MM.1S (cell line): ENCODE measurements around the gene CORO1C.

Experiments used
- DNase-seq: peaks from one replicate; pipeline ENCODE4 v3.0.0-alpha.2; 2015
- H2AFZ ChIP-seq: fragments of 300-600 bp; sonication (generic); 2 replicates; pipeline ENCODE4 v1.6.0; 2016; ENCODE audit warnings: antibody characterized with exemption, low read length
- H3F3A ChIP-seq: fragments of 300-600 bp; sonication (generic); 2 replicates; pipeline ENCODE4 v1.6.1; 2016; ENCODE audit warnings: mild to moderate bottlenecking, antibody characterized with exemption, low read length, moderate library complexity, mixed read lengths; ENCODE audit not compliant: insufficient read depth
- H3K27ac ChIP-seq: fragments of 300-600 bp; sonication (generic); 2 replicates; pipeline ENCODE4 v1.5.1; 2016; ENCODE audit warnings: mild to moderate bottlenecking, low read length
- H3K27me3 ChIP-seq: fragments of 300-600 bp; sonication (generic); replicated peaks from 2 replicates; pipeline ENCODE4 v1.6.0; 2016; ENCODE audit warnings: low read length; ENCODE audit not compliant: insufficient read depth
- H3K36me3 ChIP-seq: fragments of 300-600 bp; sonication (generic); replicated peaks from 2 replicates; pipeline ENCODE4 v1.6.1; 2016; ENCODE audit warnings: mild to moderate bottlenecking, low read length, mixed read lengths; ENCODE audit not compliant: insufficient read depth
- H3K4me1 ChIP-seq: fragments of 300-600 bp; sonication (generic); 2 replicates; pipeline ENCODE4 v1.6.1; 2016; ENCODE audit warnings: low read length, mixed read lengths
- H3K4me2 ChIP-seq: fragments of 300-600 bp; sonication (generic); 2 replicates; pipeline ENCODE4 v1.6.0; 2016; ENCODE audit warnings: low read depth, low read length
- H3K4me3 ChIP-seq: fragments of 300-600 bp; sonication (generic); 2 replicates; pipeline ENCODE4 v1.5.1; 2016; ENCODE audit warnings: low read length, mixed read lengths
- H3K79me2 ChIP-seq: fragments of 300-600 bp; sonication (generic); 2 replicates; pipeline ENCODE4 v1.6.1; 2016; ENCODE audit warnings: mixed run types, low read length, mixed read lengths
- H3K9ac ChIP-seq: fragments of 300-600 bp; sonication (generic); 2 replicates; pipeline ENCODE4 v1.6.1; 2016; ENCODE audit warnings: low read length, mixed read lengths
- H3K9me2 ChIP-seq: fragments of 300-600 bp; sonication (generic); replicated peaks from 2 replicates; pipeline ENCODE4 v1.6.1; 2016; ENCODE audit warnings: mild to moderate bottlenecking, low read length, mixed read lengths; ENCODE audit not compliant: insufficient read depth
- H3K9me3 ChIP-seq: fragments of 300-600 bp; sonication (generic); replicated peaks from 2 replicates; pipeline ENCODE4 v1.6.1; 2016; ENCODE audit warnings: mild to moderate bottlenecking, low read length, mixed read lengths; ENCODE audit not compliant: insufficient read depth
- H4K20me1 ChIP-seq: fragments of 300-600 bp; sonication (generic); 2 replicates; pipeline ENCODE4 v1.6.1; 2016; ENCODE audit warnings: mild to moderate bottlenecking, low read length, moderate library complexity, mixed read lengths; ENCODE audit not compliant: insufficient read depth
- CTCF ChIP-seq: fragments of 300-600 bp; sonication (generic); IDR thresholded peaks from 2 replicates; pipeline ENCODE4 v1.5.1; 2016; ENCODE audit warnings: antibody characterized with exemption, low read length, mixed read lengths
- EZH2 ChIP-seq: fragments of 300-600 bp; sonication (generic); optimal IDR thresholded peaks from 2 replicates; pipeline ENCODE3; 2017; ENCODE audit warnings: low read depth, mild to moderate bottlenecking, antibody characterized with exemption, low read length, mixed read lengths
- EZH2phosphoT487 ChIP-seq: fragments of 300-600 bp; sonication (generic); IDR thresholded peaks from 2 replicates; pipeline ENCODE4 v1.6.1; 2018; ENCODE audit warnings: antibody characterized with exemption, low read length

CORO1C gene

GRCh38 chr12:108702595-108703320 is 28.6 kb downstream of the CORO1C start:
- Histone ChIP-seq H2AFZ (no peak overlapping the region), H3K4me3 (no peak overlapping the region), H3K9ac (no peak overlapping the region), H3K9me3 (no peaks in the 10 kb centered on the region), H3F3A (no peaks in the 10 kb centered on the region), H3K27ac (no peak overlapping the region), H3K27me3 (no peaks in the 10 kb centered on the region), H3K36me3 (peaks cover 12% of the 10 kb centered on the region; the same call in 1 of the 2 replicates), H3K9me2 (no peaks in the 10 kb centered on the region), H3K4me1 (no peaks in the 10 kb centered on the region), H3K4me2 (no peak overlapping the region), H3K79me2 (peaks cover 99% of the 10 kb centered on the region), H4K20me1 (no peaks in the 10 kb centered on the region; the same call in 1 of the 2 replicates)
- TF ChIP-seq EZH2phosphoT487 (no peak), CTCF (no peak), EZH2 (no peak)
- DNase-seq, result no peak

- Histone ChIP-seq H3K27me3 (no peaks in the 10 kb centered on the region), H3K9me3 (no peaks in the 10 kb centered on the region), H3K36me3 (peaks cover 15% of the 10 kb centered on the region; the same call in 1 of the 2 replicates), H3K4me3 (no peak overlapping the region), H2AFZ (no peak overlapping the region), H3K27ac (no peak overlapping the region), H3K4me2 (no peak overlapping the region), H3K4me1 (no peaks in the 10 kb centered on the region), H3K9ac (no peak overlapping the region), H3F3A (no peaks in the 10 kb centered on the region), H3K9me2 (no peaks in the 10 kb centered on the region), H4K20me1 (no peaks in the 10 kb centered on the region; the same call in 1 of the 2 replicates), H3K79me2 (peaks cover 99% of the 10 kb centered on the region)
- TF ChIP-seq EZH2 (no peak), CTCF (no peak), EZH2phosphoT487 (no peak)
- no peak for DNase-seq
Observed at GRCh38 chr12:108701779-108702441, 29.4 kb downstream of the CORO1C start.

GRCh38 chr12:108700833-108701541 is 30.3 kb downstream of the CORO1C start:
- no peak overlapping the region for H2AFZ ChIP-seq
- no peak overlapping the region for H3K4me2 ChIP-seq

More at GRCh38 chr12:108700833-108701541, 30.3 kb downstream of the CORO1C start:
- no peaks in the 10 kb centered on the region for H3K9me3 ChIP-seq
- H3F3A ChIP-seq, result no peaks in the 10 kb centered on the region
- no peaks in the 10 kb centered on the region for H3K27me3 ChIP-seq
- H3K36me3 ChIP-seq, result peaks cover 15% of the 10 kb centered on the region; the same call in 1 of the 2 replicates
- H3K79me2 ChIP-seq, result peaks cover 99% of the 10 kb centered on the region
- no peaks in the 10 kb centered on the region for H3K9me2 ChIP-seq
- no peak for DNase-seq
- no peak overlapping the region for H3K4me3 ChIP-seq
- H3K9ac ChIP-seq, result no peak overlapping the region
- H4K20me1 ChIP-seq, result no peaks in the 10 kb centered on the region; the same call in 1 of the 2 replicates
- no peak overlapping the region for H3K27ac ChIP-seq
- no peaks in the 10 kb centered on the region for H3K4me1 ChIP-seq
- TF ChIP-seq EZH2, result no peak
- TF ChIP-seq CTCF, result no peak
- TF ChIP-seq EZH2phosphoT487, result no peak
